Neuronal stem cell (in vitro differentiated cells): ENCODE measurements around the gene MIER1.

ENCODE experiments used
- DNase-seq: peaks from one replicate; pipeline ENCODE4 v3.0.0-alpha.2; 2013; ENCODE audit warnings: low spot score
- H2AFZ ChIP-seq: one replicate; pipeline ENCODE4 v1.6.1; 2013; ENCODE audit warnings: mild to moderate bottlenecking, low read length, inconsistent platforms
- H2AK5ac ChIP-seq: 2 replicates; pipeline ENCODE4 v1.6.1; 2013; ENCODE audit warnings: low read depth, mild to moderate bottlenecking, inconsistent platforms, low read length, moderate library complexity, mixed read lengths
- H2BK120ac ChIP-seq: 2 replicates; pipeline ENCODE4 v1.6.1; 2013; ENCODE audit warnings: low read depth, mild to moderate bottlenecking, inconsistent platforms, low read length, moderate library complexity, mixed read lengths
- H2BK12ac ChIP-seq: one replicate; pipeline ENCODE4 v1.6.1; 2013; ENCODE audit warnings: low read length, inconsistent platforms
- H2BK15ac ChIP-seq: 2 replicates; pipeline ENCODE4 v1.6.1; 2013; ENCODE audit warnings: mild to moderate bottlenecking, low read length, inconsistent platforms, mixed read lengths
- H2BK5ac ChIP-seq: one replicate; pipeline ENCODE4 v1.6.1; 2013; ENCODE audit warnings: inconsistent platforms, mild to moderate bottlenecking, low read length, moderate library complexity
- H3K14ac ChIP-seq: one replicate; pipeline ENCODE4 v1.6.1; 2013; ENCODE audit warnings: low read length, inconsistent platforms
- H3K18ac ChIP-seq: 2 replicates; pipeline ENCODE4 v1.6.1; 2013; ENCODE audit warnings: low read length, inconsistent platforms
- H3K23ac ChIP-seq: 2 replicates; pipeline ENCODE4 v1.6.1; 2013; ENCODE audit warnings: low read depth, mild to moderate bottlenecking, mixed read lengths, low read length, inconsistent platforms; ENCODE audit not compliant: poor library complexity
- H3K27ac ChIP-seq: replicated peaks from 3 replicates; pipeline ENCODE4 v1.5.1; 2013; ENCODE audit warnings: low read length, inconsistent platforms
- H3K27me3 ChIP-seq, 3 experiments: 2 replicates each; pipeline ENCODE4 v1.6.1; 2013; ENCODE audit warnings: low read length in 3 of 3, mild to moderate bottlenecking in 2 of 3, inconsistent platforms in 1 of 3, low read depth in 1 of 3, mixed read lengths in 1 of 3, moderate library complexity in 1 of 3; ENCODE audit not compliant: control insufficient read depth in 3 of 3, insufficient read depth in 3 of 3
- H3K36me3 ChIP-seq, 2 donors: replicated peaks in 1 of 2; 2 replicates each; pipeline ENCODE4 v1.6.1; 2013; ENCODE audit warnings: low read length in 2 of 2; ENCODE audit not compliant: control insufficient read depth in 2 of 2, insufficient read depth in 2 of 2
- H3K4ac ChIP-seq: 2 replicates; pipeline ENCODE4 v1.6.1; 2013; ENCODE audit warnings: inconsistent platforms, mild to moderate bottlenecking, low read length, moderate library complexity
- H3K4me1 ChIP-seq, 2 donors: 1 replicate in 1 of 2; 2 replicates in 1 of 2; pipeline ENCODE4 v1.6.1; 2013; ENCODE audit warnings: low read length in 2 of 2, low read depth in 1 of 2; ENCODE audit not compliant: control insufficient read depth in 2 of 2, insufficient read depth in 1 of 2
- H3K4me2 ChIP-seq: one replicate; pipeline ENCODE4 v1.6.1; 2013; ENCODE audit warnings: mild to moderate bottlenecking, low read length, inconsistent platforms; ENCODE audit not compliant: insufficient read depth, poor library complexity, severe bottlenecking
- H3K4me3 ChIP-seq, 2 donors: 2 replicates each; pipeline ENCODE4 v1.5.1; 2013; ENCODE audit warnings: low read length in 2 of 2, mild to moderate bottlenecking in 2 of 2, inconsistent platforms in 1 of 2, moderate library complexity in 1 of 2
- H3K79me1 ChIP-seq: one replicate; pipeline ENCODE4 v1.6.1; 2013; ENCODE audit warnings: low read depth, mild to moderate bottlenecking, inconsistent platforms, low read length, moderate library complexity
- H3K9ac ChIP-seq: one replicate; pipeline ENCODE4 v1.6.1; 2013; ENCODE audit warnings: mild to moderate bottlenecking, low read depth, low read length, inconsistent platforms; ENCODE audit not compliant: poor library complexity
- H3K9me3 ChIP-seq, 2 donors: replicated peaks in 1 of 2; 2 replicates each; pipeline versions ENCODE3 to v1.6.1; 2013; ENCODE audit warnings: low read length in 2 of 2, mild to moderate bottlenecking in 2 of 2, inconsistent platforms in 1 of 2, low read depth in 1 of 2, mixed read lengths in 1 of 2, moderate library complexity in 1 of 2; ENCODE audit not compliant: control insufficient read depth in 2 of 2, insufficient read depth in 1 of 2
- H4K8ac ChIP-seq: one replicate; pipeline ENCODE4 v1.6.1; 2013; ENCODE audit warnings: low read depth, mild to moderate bottlenecking, inconsistent platforms, low read length, moderate library complexity
- H4K91ac ChIP-seq: one replicate; pipeline ENCODE4 v1.6.1; 2013; ENCODE audit warnings: low read length, low read depth, mild to moderate bottlenecking, inconsistent platforms; ENCODE audit not compliant: poor library complexity
- WGBS, 2 donors: extraction: QIAGEN DNeasy Blood & Tissue Kit; methylation state at CpG; one replicate each; pipeline ENCODE4 v1.1.7; 2013; ENCODE audit warnings: missing lambda C conversion rate in 2 of 2, mixed read lengths in 1 of 2; ENCODE audit not compliant: insufficient read length in 2 of 2, insufficient replicate concordance in 1 of 2; ENCODE audit errors: extremely low coverage in 2 of 2; 5-methylcytosine and 5-hydroxymethylcytosine counted together

MIER1 gene

GRCh38 chr1:67001682-67002425 is 77.1 kb downstream of the MIER1 start:
- Histone ChIP-seq H3K4ac (no peak overlapping the region), H3K9me3 (no peaks in the 10 kb centered on the region), H3K9ac (no peak overlapping the region), H2AFZ (no peak overlapping the region), H3K18ac (no peak overlapping the region), H3K14ac (no peak overlapping the region), H2BK12ac (no peak overlapping the region), H2BK120ac (no peak overlapping the region), H3K79me1 (no peaks in the 10 kb centered on the region), H2BK5ac (no peak overlapping the region), H2BK15ac (no peak overlapping the region), H2AK5ac (no peak overlapping the region), H3K4me3 (no peak overlapping the region), H3K27me3 (no peaks in the 10 kb centered on the region), H4K91ac (no peak overlapping the region), H3K36me3 (peaks cover 0 to 77% of the 10 kb centered on the region in 2 donors), H3K4me1 (no peaks in the 10 kb centered on the region), H3K23ac (no peak overlapping the region), H3K27ac (no peak overlapping the region), H3K4me2 (no peak overlapping the region), H4K8ac (no peak overlapping the region)
- DNase-seq: no peak
- no CpG with 5 or more reads among the region's 5 CpGs for WGBS, 2 donors

- no peak overlapping the region for H2BK15ac ChIP-seq
- H3K9ac ChIP-seq: no peak overlapping the region
- H2BK5ac ChIP-seq: no peak overlapping the region
- H4K91ac ChIP-seq: no peak overlapping the region
- H3K36me3 ChIP-seq: peaks cover 0 to 84% of the 10 kb centered on the region in 2 donors
- no peaks in the 10 kb centered on the region for H3K4me1 ChIP-seq
- H2BK12ac ChIP-seq: no peak overlapping the region
- H3K9me3 ChIP-seq: no peaks in the 10 kb centered on the region
- H3K79me1 ChIP-seq: no peaks in the 10 kb centered on the region
- DNase-seq: no peak
- no peak overlapping the region for H3K4ac ChIP-seq
- H3K18ac ChIP-seq: no peak overlapping the region
- H2BK120ac ChIP-seq: no peak overlapping the region
- no peak overlapping the region for H2AK5ac ChIP-seq
- WGBS, 2 donors: no CpG with 5 or more reads among the region's 1 CpG
- H3K4me3 ChIP-seq: no peak overlapping the region
- H4K8ac ChIP-seq: no peak overlapping the region
- no peak overlapping the region for H2AFZ ChIP-seq
- no peaks in the 10 kb centered on the region for H3K27me3 ChIP-seq
- H3K23ac ChIP-seq: no peak overlapping the region
- no peak overlapping the region for H3K4me2 ChIP-seq
- no peak overlapping the region for H3K27ac ChIP-seq
- no peak overlapping the region for H3K14ac ChIP-seq
Observed at GRCh38 chr1:67004176-67004575, 79.4 kb downstream of the MIER1 start.

- H3K14ac ChIP-seq: no peak overlapping the region
- no peak overlapping the region for H3K4ac ChIP-seq
- no peak overlapping the region for H2AK5ac ChIP-seq
- no peak overlapping the region for H3K27ac ChIP-seq
- no peak overlapping the region for H4K91ac ChIP-seq
- peaks cover 1 to 89% of the 10 kb centered on the region in 2 donors for H3K36me3 ChIP-seq
- H3K23ac ChIP-seq: no peak overlapping the region
- H3K4me1 ChIP-seq: no peaks in the 10 kb centered on the region
- DNase-seq: no peak
- no peak overlapping the region for H2BK12ac ChIP-seq
- H2BK15ac ChIP-seq: no peak overlapping the region
- no peak overlapping the region for H3K18ac ChIP-seq
- H4K8ac ChIP-seq: no peak overlapping the region
- no peak overlapping the region for H2BK120ac ChIP-seq
- whole genome bisulfite sequencing, 2 donors: no CpG with 5 or more reads among the region's 8 CpGs
- H3K4me3 ChIP-seq: no peak overlapping the region
- H3K27me3 ChIP-seq: no peaks in the 10 kb centered on the region
- no peaks in the 10 kb centered on the region for H3K79me1 ChIP-seq
- H3K9me3 ChIP-seq: no peaks in the 10 kb centered on the region
- no peak overlapping the region for H2AFZ ChIP-seq
- H3K9ac ChIP-seq: no peak overlapping the region
- H3K4me2 ChIP-seq: no peak overlapping the region
- no peak overlapping the region for H2BK5ac ChIP-seq
Observed at GRCh38 chr1:67005068-67005467, 80.3 kb downstream of the MIER1 start.

- H2BK15ac ChIP-seq: no peak overlapping the region
- no peak overlapping the region for H2BK120ac ChIP-seq
- no peak overlapping the region for H3K4me2 ChIP-seq
- no peak overlapping the region for H3K4me3 ChIP-seq
- H3K9ac ChIP-seq: no peak overlapping the region
- H3K9me3 ChIP-seq: peaks cover 0 to 3% of the 10 kb centered on the region in 2 donors
- no peak overlapping the region for H4K8ac ChIP-seq
- H3K4ac ChIP-seq: no peak overlapping the region
- no peaks in the 10 kb centered on the region for H3K79me1 ChIP-seq
- H2BK5ac ChIP-seq: no peak overlapping the region
- no CpG with 5 or more reads among the region's 3 CpGs for WGBS, 2 donors
- no peak overlapping the region for H3K27ac ChIP-seq
- no peak overlapping the region for H3K23ac ChIP-seq
- no peak overlapping the region for H3K14ac ChIP-seq
- H3K36me3 ChIP-seq: peaks cover 2 to 82% of the 10 kb centered on the region in 2 donors
- H3K27me3 ChIP-seq: no peaks in the 10 kb centered on the region
- H2BK12ac ChIP-seq: no peak overlapping the region
- H4K91ac ChIP-seq: no peak overlapping the region
- H2AFZ ChIP-seq: no peak overlapping the region
- DNase-seq: no peak
- H3K18ac ChIP-seq: no peak overlapping the region
- H3K4me1 ChIP-seq: no peaks in the 10 kb centered on the region
- H2AK5ac ChIP-seq: no peak overlapping the region
Observed at GRCh38 chr1:67009792-67010191, 85.0 kb downstream of the MIER1 start.
